ENCODE data around the gene ZEB2. TPM values are rescaled to one million over a fixed set of nuclear protein-coding genes. Genes with fewer than 3 reads are reported as not detected.
A peak's percentile ranks its signal among the peaks of the same experiment; 100 is the strongest.

Gene ZEB2
- polyA plus RNA-seq, 3 donors = 5.6 to 92.6 (median 76.3) TPM

DNA sequence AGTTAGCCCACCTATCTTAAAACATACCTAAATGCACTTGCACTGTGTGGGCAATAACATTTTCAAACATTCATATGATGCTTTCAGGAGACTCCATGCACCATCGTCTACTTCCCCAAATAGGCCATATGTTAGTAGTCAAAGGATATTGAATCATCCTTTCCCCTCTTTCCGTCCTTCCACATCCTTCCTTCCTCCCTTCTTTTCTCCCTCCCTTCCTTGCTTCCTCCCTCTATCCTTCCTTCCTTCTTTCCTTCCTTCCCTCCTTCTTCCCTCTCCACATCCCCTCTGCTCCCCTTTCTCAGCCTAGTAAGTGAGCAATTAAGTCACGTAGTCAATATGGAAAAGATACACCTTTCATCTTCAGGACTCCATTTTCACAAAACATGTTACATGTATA is 73.8 kb downstream of the ZEB2 start:
- no peak overlapping the region for H3K27ac ChIP-seq (ENCODE audit: low read depth, low read length)
- WGBS, 3 donors = 55 to 92% (median 70%) methylated on average over 3 of the region's 3 CpGs

DNA sequence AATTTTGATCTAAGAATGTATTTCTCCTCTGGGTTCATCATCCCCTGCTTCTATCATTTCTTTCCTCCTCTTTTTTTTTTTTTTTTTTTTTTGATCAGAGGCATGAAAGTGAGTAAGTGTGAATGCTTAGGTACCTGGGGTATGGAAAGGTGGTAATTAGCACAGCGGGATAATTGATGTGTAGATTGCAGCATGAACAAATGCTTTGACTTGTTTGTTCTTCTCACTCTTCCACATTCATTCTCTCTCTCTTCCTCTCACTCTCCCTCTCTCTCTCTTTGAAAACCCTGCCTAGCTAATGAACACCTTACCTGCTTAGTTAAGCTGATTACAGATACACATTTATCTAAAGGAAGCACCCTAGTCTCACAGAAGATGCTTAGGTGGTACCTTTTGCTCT is 74.7 kb downstream of the ZEB2 start:
- H3K27ac ChIP-seq (ENCODE audit: low read depth, low read length) = no peak overlapping the region
- WGBS, 3 donors = 63 to 92% (median 89%) methylated on average over 1 of the region's 1 CpG

DNA sequence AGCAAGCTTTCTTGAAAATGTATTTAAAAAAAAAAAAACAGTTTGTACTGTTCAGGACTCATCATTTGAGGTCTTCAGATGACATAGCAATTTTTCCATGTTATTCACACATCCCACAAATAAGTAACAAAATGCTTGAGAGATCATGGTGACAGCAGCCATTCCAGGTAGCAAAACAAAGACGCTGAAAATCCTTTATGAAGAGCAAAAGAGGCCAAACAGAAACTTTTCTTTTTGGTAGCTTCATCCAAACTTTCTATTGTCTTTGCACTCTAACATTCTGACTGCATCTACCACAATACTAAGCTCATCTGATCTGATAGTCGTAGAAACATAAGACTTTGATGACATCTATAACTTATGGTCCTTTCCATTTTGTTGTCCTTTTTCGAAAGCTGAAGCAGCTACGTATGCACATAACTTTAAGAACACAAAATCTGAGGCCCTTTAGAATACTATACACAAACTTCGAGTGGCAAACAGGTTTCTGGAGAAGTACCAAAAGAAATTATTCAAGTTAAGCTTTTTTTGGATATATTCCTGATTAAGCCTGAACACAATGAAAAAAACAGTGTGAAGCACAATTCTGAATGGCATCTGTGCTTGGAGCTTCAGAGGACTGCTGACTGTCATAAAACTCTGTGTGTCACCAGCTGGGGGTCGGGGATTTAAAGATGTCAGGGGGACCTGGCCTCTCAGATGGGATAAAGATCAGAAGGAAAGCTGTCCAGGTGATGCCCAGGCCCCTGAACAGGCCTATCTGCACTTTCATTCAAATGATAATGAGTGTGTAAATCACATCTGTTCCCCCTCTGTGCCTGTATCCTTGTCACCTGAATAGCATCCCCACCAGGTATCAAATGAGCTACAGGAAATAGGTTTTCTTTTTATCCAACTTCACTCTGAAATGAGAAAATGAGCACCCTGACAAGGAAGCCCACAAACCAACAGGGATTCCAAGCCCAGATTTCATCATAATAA is 75.8 kb downstream of the ZEB2 start:
- 54 to 70% (median 58%) methylated on average over 6 of the region's 6 CpGs for WGBS, 3 donors
- H3K27ac ChIP-seq (ENCODE audit: low read depth, low read length) = peak overlapping the region; percentile 52

DNA sequence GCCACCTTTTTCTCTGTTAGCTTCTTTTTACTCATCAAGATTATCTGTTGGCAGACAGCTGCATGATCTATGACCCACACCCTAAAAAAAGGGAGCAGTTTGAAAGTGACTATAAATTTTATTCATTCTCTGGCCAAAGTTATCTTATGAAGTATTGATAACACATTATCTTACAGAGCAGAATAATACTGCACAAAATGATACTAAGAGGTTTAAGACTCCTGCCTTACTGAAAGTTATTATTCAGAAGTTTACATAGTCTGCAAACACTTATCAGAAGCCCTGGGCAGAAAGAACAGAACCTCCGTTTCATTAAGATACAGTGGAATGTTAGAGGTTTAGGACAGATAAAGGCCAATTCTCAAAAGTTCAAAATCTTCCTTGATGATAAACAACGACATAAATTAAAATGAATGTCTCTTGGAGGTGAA is 78.2 kb downstream of the ZEB2 start:
- WGBS, 3 donors = 49 to 61% (median 53%) methylated on average over 2 of the region's 2 CpGs
- H3K27ac ChIP-seq (ENCODE audit: low read depth, low read length) = no peak overlapping the region

DNA sequence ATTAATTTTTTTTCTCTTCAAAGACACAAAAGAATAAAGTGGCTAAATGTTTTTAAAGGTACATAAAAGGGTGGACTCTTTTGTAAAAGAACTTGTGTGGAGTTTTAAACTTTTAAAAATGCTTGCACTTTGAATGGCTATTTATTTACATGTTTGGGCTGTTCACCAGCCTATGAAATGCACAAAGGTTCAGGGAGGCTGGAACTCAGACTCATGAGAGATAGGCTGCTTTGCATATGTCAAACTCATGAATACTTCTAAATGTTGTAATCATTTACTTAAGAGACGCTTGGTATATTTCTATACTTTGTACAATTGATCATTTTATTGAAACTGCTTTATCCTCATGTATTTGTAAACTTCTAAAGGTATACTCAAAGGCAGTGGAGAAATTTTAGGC is 79.9 kb downstream of the ZEB2 start:
- 71 to 92% (median 71%) methylated on average over 1 of the region's 1 CpG for WGBS, 3 donors
- H3K27ac ChIP-seq (ENCODE audit: low read depth, low read length) = no peak overlapping the region

DNA sequence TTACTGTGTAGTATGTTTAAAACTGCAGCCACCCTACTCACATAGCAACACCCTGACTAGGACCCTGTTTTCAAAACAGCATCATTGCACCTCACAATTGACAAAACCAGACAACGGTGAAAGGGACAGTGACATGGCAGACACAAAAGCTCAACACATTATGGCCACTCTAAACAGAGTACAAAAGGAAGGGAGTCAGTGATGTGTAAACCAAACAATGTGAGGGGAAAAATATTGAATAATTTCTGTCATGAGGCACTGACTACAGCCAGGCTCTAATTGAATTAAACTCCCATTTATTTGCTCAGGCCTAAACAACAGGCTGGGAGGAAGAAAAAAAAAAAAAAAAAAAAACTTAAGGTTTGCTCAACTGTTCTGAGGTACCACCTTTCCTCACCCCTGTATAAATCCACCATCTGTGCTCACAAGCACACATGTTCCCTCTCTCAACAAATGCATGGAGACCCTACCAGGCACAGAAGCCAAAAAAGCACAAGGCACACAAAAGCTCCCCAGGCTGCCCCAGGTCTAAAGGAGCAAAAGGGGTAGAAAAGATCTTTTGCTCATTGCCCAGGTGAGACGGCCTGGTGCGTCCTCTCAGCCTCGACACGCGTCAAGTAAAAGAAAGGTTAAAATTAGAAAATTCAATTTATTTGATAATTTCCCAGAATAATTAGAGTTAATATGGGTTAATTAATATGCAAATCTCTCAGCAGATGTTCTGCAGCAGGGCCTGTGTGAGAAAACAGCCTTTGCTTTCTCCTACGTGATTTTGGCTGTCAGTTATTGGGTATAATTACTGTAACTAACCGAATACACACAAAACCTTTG is 80.9 kb downstream of the ZEB2 start:
- H3K27ac ChIP-seq (ENCODE audit: low read depth, low read length) = no peak overlapping the region
- 86 to 92% (median 87%) methylated on average over 8 of the region's 8 CpGs for WGBS, 3 donors

DNA sequence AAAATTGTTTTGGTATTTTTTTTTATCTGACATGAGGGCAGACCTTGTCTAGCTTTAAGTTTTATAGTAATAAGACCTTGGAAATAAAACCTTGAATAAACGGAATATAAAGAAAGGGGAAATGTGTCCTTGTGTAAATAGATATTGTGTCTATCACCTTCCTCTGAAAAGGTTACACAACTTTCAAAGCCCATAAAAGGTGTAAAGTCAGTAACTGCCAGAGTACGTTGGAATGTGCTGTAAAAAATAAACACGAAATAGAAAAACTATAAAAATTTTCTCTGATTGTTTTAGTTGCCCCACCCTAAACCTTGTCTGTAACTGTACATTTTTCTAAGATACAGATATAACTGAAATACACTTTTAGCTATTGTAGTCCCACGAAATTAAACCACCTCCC is 82.3 kb downstream of the ZEB2 start:
- WGBS, 3 donors = 43 to 47% (median 47%) methylated on average over 4 of the region's 4 CpGs
- H3K27ac ChIP-seq (ENCODE audit: low read depth, low read length) = no peak overlapping the region

DNA sequence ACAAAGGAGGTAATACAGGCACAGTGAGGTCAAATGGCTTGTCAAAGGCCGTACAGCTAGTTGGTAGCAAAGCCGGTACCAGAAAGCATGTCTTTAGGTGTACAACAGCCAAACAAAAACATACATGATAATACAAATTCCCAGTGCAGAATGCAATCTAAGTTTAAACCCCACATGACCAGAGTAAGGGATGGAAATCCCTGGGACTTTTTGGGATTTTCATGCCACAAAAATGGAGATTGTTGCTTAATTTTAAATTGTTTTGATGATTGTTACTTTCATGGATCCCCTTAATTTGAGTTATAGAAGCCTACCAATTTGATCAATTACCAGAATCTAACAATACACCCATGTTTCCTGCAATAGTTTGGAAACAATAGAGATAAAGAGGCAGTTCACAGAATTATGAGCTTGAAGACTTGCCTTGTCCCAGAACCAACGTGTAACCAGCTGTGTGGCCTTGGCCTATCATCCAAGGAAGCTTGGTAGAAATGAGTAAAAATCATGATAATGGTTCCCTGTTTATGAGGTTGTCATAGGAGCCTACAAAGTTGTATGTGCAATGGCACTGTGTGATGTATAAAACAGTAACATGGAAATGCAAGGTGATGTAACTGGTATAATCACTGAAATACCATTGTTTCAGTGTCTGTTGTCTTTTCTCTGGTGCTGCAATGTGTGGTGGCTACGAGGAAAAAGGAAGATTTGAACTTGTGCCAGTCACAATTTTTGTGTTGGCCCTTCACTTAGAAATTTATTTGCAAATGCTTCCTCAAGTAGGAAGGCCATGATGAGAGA is 85.3 kb downstream of the ZEB2 start:
- no peak overlapping the region for H3K27ac ChIP-seq (ENCODE audit: low read depth, low read length)
- WGBS, 3 donors = 68 to 80% (median 73%) methylated on average over 4 of the region's 4 CpGs

DNA sequence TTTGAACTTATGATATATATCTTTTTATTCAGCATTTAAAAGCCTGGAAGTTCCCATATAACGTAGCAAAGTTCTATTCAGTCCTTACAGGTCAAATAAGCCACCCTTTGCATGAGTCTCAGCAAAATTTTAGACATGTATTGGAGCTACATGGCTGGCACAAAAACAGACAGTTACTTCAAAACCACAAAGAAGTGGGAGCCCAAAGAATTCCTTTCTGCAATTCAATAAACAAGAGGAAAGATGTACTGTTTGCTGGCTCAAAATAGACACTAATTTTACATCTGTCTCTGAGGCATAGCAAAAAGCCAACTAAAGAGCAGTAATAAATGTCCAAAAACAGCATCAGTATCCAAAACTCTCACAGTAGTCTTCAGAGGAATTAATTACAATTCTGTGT is 87.0 kb downstream of the ZEB2 start:
- no peak overlapping the region for H3K27ac ChIP-seq (ENCODE audit: low read depth, low read length)
- 63 to 87% (median 64%) methylated on average over 1 of the region's 1 CpG for WGBS, 3 donors

DNA sequence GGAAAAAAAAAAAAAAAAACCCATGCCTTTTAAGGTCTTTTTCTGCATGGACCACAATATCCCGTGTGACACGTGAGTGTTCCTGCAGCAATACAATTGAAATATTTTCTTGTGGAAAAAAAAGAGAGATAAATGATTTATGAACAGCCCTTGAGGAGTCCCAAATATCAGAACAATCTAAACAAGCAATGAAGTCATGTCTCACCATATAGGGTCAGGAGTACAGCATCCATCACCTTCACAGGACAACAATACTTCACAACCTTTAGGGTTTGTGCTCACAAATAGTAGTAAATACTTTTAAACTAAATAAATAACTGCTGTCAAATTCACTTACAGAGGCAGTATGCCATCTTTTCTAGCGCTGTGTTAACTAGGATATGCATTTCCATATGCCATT is 87.9 kb downstream of the ZEB2 start:
- no peak overlapping the region for H3K27ac ChIP-seq (ENCODE audit: low read depth, low read length)
- WGBS, 3 donors = 60 to 83% (median 69%) methylated on average over 3 of the region's 3 CpGs

DNA sequence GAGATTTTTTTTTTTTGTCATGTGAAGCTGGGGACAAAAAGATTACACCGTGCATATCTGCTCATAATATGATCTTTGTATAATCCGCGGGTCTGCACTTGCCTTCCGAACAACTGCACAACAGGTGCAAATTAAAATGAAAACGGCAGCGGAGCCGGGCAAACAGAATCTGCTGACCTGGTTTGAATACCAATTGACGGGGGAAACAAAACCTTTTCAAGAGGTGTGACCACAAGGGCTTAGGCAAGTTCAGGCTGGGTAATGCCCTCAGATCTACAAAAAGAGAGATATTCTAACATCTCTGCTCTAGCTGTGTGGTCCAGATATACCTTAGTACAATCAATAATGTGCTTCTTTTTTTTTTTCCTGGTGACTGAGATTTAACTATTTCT is 88.5 kb downstream of the ZEB2 start:
- H3K27ac ChIP-seq (ENCODE audit: low read depth, low read length) = no peak overlapping the region
- WGBS, 3 donors = 53 to 67% (median 54%) methylated on average over 8 of the region's 8 CpGs

DNA sequence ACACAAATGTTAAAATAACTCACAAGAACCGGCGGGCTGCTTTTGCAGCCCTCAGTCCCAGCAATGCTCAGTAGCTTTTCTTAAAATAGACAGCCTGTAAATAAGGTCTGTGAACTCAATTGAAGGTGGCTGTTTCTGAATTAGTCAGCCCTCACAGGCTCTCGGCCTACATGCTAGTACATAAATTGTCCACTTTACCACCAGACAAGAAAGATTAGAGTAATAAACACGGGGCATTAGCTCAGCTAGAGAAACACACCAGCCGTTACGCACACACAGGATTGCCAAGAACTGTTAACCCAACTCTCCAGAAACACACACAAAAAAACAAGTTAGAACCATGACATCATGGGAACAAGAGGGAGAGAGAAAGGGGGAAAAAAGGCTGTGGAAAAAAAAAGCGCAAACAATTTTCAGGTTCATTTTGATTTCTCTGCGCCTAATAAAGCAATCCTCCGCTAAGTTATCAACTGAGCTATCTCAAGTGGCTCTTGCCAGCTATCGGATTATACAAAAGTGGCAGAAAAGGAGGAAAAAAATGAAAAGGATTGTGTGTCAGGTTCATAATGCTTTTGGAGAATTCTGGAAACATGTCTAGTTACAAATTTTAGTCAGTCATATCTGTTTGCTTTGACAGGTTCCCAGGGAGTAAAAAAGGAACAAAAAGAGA is 89.1 kb downstream of the ZEB2 start:
- 61 to 77% (median 71%) methylated on average over 10 of the region's 10 CpGs for WGBS, 3 donors
- H3K27ac ChIP-seq (ENCODE audit: low read depth, low read length) = no peak overlapping the region

DNA sequence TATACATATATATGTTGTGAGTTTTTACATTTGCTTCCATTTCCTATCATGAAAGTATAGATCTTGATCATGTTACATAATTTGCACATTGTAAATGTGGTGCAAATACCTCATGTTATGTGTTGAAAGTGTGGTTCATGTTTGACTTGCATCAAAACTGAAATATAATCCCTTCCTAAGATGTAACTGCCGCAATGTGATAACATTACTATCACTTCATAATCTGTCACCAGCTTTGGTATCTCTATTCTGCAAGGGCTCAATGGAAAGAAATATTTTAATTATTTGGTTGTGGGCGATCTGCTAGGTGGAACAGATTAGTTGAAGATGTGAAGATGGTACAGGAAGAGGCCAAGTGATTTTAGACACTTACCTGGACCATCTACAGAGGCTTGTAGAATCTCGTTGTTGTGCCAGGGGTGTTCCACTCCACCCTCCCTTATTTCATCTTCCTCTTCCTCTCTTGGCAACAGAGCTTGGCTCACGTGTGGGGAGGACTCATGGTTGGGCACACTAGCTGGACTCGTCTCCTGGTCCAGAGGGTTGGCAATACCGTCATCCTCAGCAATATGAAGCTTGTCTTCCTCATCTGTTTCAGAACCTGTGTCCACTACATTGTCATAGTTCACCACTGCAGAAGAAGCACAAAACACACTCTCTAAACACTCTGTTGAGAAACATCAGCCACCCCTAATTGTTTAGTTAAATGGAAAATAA is 90.4 kb downstream of the ZEB2 start:
- 52 to 84% (median 54%) methylated on average over 6 of the region's 6 CpGs for WGBS, 3 donors
- no peak overlapping the region for H3K27ac ChIP-seq (ENCODE audit: low read depth, low read length)

DNA sequence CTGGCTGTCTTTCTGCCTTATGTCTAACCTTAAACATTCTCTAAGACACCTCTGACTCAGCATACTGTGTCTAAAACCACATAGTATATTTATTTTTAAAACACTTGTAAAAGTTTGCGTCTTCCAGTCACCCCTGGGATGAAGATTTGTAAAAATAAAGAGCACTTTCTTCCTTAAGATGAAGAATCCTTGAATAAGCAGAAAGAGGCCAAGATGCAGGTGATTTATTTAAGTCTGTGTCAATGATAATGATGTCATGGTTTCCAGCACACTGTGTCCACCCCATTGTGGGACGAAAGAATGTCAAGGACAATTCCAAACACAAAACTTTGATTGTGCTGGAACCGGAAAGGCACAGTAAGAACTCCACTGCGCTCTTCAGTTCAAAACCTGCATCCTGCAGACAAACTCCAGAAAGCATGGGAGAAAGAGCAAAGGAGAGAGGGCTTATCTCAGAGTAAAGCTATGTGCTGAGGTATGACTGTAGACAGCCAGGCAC is 92.9 kb downstream of the ZEB2 start:
- 32 to 40% (median 32%) methylated on average over 4 of the region's 4 CpGs for WGBS, 3 donors
- no peak overlapping the region for H3K27ac ChIP-seq (ENCODE audit: low read depth, low read length)

DNA sequence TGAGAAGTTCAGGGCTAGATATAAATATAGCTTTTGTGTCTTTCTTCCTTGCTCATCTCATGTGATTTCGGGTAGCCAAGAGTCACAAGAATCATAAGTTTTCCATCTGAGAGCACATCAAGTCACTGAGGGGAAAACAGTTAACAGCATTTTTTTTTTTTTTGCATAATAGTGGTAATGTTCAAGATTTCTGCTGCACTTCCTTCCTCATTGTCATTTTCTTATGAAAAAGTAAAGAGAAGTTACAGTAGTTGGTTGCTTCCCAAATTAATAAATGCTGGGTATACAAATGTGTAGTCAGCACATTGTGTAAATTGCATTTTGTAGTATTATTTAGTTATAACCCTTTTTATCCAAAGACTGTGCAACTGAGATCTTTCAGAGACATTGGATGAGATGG is 93.6 kb downstream of the ZEB2 start:
- WGBS, 3 donors = 36 to 69% (median 38%) methylated on average over 1 of the region's 1 CpG

DNA sequence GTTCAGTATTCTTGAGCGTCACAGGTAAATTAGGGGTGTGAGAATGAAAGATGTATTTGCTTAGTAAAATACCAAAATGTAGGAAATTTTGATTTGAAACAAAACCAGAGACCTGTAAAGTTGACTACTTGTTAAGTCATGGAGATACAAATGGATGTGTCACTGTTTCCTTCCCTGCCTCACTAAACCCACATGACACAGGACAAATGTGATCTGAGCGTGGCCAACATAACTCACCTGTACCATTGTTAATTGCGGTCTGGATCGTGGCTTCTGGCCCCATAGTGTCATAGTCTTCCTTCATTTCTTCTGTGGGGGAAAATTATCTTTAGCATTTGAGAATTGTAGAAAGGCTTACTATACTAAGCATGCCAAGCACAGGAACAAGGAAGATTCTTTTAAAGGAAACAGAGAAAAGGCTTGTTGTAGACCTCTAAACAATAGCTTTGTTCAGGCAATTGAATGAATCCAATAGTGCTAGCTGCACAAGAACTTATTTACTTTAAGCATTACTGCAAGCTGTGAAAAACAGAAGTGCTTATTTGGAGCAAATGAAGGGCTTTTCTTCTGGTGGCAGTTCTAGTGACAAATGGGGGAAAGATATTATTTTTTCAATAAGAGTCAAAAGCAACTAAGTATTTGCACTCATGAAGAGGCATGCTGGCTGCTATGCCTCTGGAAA is 95.2 kb downstream of the ZEB2 start:
- H3K27ac ChIP-seq (ENCODE audit: low read depth, low read length) = no peak overlapping the region
- 87 to 88% (median 87%) methylated on average over 4 of the region's 4 CpGs for WGBS, 3 donors

More for the DNA sequence above, 93.6 kb downstream of the ZEB2 start:
- H3K27ac ChIP-seq (ENCODE audit: low read depth, low read length) = no peak overlapping the region

All from adipose tissue (tissue), 3 donors.